SK-N-SH treated with all-trans-retinoic acid at 6 μM for 48 hours (cell line): ENCODE results near the gene AP1AR.

Experiments
- ATAC-seq: fragments of 200-7000 bp; cut with Tn5 transposase; 3 replicates; pipeline ENCODE4 v1.9.1; 2020; ENCODE audit warnings: mild to moderate bottlenecking, moderate library complexity
- ARNTL ChIP-seq: fragments of 450-650 bp; formaldehyde crosslinking; IDR thresholded peaks from 2 replicates; pipeline ENCODE4 v1.5.0; 2020; ENCODE audit warnings: low read depth, mild to moderate bottlenecking, moderate library complexity, borderline replicate concordance
- ESRRG ChIP-seq: fragments of 250-450 bp; sonication (Bioruptor Pico); IDR thresholded peaks from 2 replicates; pipeline ENCODE4 v1.6.1; 2021; ENCODE audit warnings: mild to moderate bottlenecking
- GLIS3 ChIP-seq: fragments of 250-450 bp; sonication (Bioruptor Pico); IDR thresholded peaks from 2 replicates; pipeline ENCODE4 v1.5.0; 2020; ENCODE audit warnings: mild to moderate bottlenecking, moderate library complexity
- ISL1 ChIP-seq: fragments of 250-450 bp; sonication (Bioruptor Pico); IDR thresholded peaks from 2 replicates; pipeline ENCODE4 v2.1.2; 2022; ENCODE audit warnings: mild to moderate bottlenecking, moderate library complexity
- OSR1 ChIP-seq: fragments of 250-450 bp; sonication (Bioruptor Pico); IDR thresholded peaks from 2 replicates; pipeline ENCODE4 v1.8.0; 2022; ENCODE audit warnings: moderate library complexity, mild to moderate bottlenecking, inconsistent platforms
- PPARA ChIP-seq: fragments of 250-450 bp; sonication (Bioruptor Pico); IDR thresholded peaks from 2 replicates; pipeline ENCODE4 v1.5.0; 2020; ENCODE audit warnings: mild to moderate bottlenecking, borderline replicate concordance
- RARB ChIP-seq: fragments of 250-450 bp; sonication (Bioruptor Pico); IDR thresholded peaks from 2 replicates; pipeline ENCODE4 v1.8.0; 2021; ENCODE audit warnings: mild to moderate bottlenecking, moderate library complexity
- SNAI2 ChIP-seq: fragments of 250-450 bp; sonication (Bioruptor Pico); IDR thresholded peaks from 2 replicates; pipeline ENCODE4 v1.5.0; 2020; ENCODE audit warnings: mild to moderate bottlenecking, moderate library complexity
- TCF4 ChIP-seq: fragments of 250-450 bp; sonication (Bioruptor Pico); IDR thresholded peaks from 2 replicates; pipeline ENCODE4 v1.8.0; 2021; ENCODE audit warnings: mild to moderate bottlenecking, moderate library complexity, borderline replicate concordance
- TOX ChIP-seq: fragments of 250-450 bp; sonication (Bioruptor Pico); IDR thresholded peaks from 2 replicates; pipeline ENCODE4 v1.8.0; 2021; ENCODE audit warnings: mild to moderate bottlenecking, moderate library complexity, borderline replicate concordance
- ZC3H10 ChIP-seq: fragments of 250-450 bp; sonication (Bioruptor Pico); IDR thresholded peaks from 2 replicates; pipeline ENCODE4 v1.5.1; 2021; ENCODE audit warnings: mild to moderate bottlenecking, moderate library complexity
- ZFP3 ChIP-seq: fragments of 250-450 bp; sonication (Bioruptor Pico); IDR thresholded peaks from 2 replicates; pipeline ENCODE4 v1.5.0; 2020; ENCODE audit warnings: mild to moderate bottlenecking, moderate library complexity
- ZFP30 ChIP-seq: fragments of 450-650 bp; formaldehyde crosslinking; IDR thresholded peaks from 2 replicates; pipeline ENCODE4 v1.5.0; 2022; ENCODE audit warnings: mild to moderate bottlenecking, moderate library complexity
- ZNF565 ChIP-seq: fragments of 450-650 bp; formaldehyde crosslinking; conservative IDR thresholded peaks from 2 replicates; pipeline ENCODE4 v1.5.0; 2020; ENCODE audit warnings: low read depth, mild to moderate bottlenecking, moderate library complexity
- ZNF70 ChIP-seq: fragments of 450-650 bp; formaldehyde crosslinking; IDR thresholded peaks from 2 replicates; pipeline ENCODE4 v1.5.0; 2020; ENCODE audit warnings: mild to moderate bottlenecking, moderate library complexity
- ZNF8 ChIP-seq: fragments of 450-650 bp; formaldehyde crosslinking; IDR thresholded peaks from 2 replicates; pipeline ENCODE4 v1.5.0; 2020; ENCODE audit warnings: mild to moderate bottlenecking, moderate library complexity
- TF ChIP-seq, protein P1 (sequence below): fragments of 250-450 bp; sonication (Bioruptor Pico); IDR thresholded peaks from 2 replicates; pipeline ENCODE4 v1.5.1; 2020; ENCODE audit warnings: low read depth, mild to moderate bottlenecking, moderate library complexity
- TF ChIP-seq, protein P2 (sequence below): fragments of 250-450 bp; sonication (Bioruptor Pico); IDR thresholded peaks from 2 replicates; pipeline ENCODE4 v1.5.1; 2021; ENCODE audit warnings: mild to moderate bottlenecking, moderate library complexity
- TF ChIP-seq, protein P3 (sequence below): fragments of 250-450 bp; sonication (Bioruptor Pico); IDR thresholded peaks from 2 replicates; pipeline ENCODE4 v1.8.0; 2021; ENCODE audit warnings: low read depth, mild to moderate bottlenecking, moderate library complexity, borderline replicate concordance
- TF ChIP-seq, protein P4 (sequence below): fragments of 250-450 bp; sonication (Bioruptor Pico); IDR thresholded peaks from 2 replicates; pipeline ENCODE4 v1.5.0; 2020; ENCODE audit warnings: mild to moderate bottlenecking, moderate library complexity

Gene AP1AR

DNA sequence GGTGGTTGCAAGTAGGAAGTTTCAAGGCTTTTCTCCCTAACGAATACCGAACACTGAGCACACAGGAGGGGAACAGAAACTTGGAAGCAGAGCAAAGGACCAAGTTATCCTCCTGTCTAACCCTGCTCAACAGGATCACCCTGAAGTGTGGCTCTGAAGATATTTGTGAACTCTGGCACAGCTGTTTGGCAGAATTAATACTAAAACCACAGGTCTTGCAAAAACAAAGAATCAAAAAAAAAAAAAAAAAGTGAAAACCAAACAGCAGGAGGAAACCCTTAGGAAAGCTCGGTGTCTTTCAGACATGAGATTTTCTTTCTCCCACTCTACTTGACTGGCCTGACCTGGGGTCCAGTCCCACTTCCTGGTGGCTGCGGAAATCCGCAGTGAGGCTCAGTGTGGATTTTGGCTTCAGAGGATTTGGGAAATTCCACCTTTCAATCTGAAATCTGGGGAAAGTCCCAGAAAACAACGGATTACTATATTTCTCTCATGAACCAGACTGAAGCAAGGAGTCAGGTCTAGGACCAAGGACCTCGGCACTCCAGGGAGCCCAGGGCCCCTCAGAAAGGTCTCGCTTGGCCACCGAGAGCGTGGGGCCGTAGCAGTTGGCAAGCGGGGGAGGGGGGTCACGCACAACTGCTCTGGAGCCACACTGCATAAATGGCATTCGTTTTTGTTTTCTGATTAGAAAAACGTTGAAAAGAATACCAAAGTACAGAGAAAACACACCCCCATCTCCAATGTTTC lies 53.2 kb downstream of the AP1AR start:
- peak; percentile 55 for ATAC-seq
- TF ChIP-seq RARB (CRISPR knock-in tag) (no peak), ZC3H10 (CRISPR knock-in tag) (no peak), ESRRG (CRISPR knock-in tag) (no peak), GLIS3 (no peak), ZNF8 (CRISPR knock-in tag) (no peak), SNAI2 (CRISPR knock-in tag) (no peak), TOX (CRISPR knock-in tag) (no peak), ARNTL (CRISPR knock-in tag) (no peak), TCF4 (CRISPR knock-in tag) (no peak), OSR1 (CRISPR knock-in tag) (no peak), ZNF70 (CRISPR knock-in tag) (no peak)
- TF ChIP-seq, protein P1, sequence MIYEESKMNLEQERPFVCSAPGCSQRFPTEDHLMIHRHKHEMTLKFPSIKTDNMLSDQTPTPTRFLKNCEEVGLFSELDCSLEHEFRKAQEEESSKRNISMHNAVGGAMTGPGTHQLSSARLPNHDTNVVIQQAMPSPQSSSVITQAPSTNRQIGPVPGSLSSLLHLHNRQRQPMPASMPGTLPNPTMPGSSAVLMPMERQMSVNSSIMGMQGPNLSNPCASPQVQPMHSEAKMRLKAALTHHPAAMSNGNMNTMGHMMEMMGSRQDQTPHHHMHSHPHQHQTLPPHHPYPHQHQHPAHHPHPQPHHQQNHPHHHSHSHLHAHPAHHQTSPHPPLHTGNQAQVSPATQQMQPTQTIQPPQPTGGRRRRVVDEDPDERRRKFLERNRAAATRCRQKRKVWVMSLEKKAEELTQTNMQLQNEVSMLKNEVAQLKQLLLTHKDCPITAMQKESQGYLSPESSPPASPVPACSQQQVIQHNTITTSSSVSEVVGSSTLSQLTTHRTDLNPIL (CRISPR knock-in tag): no peak

DNA sequence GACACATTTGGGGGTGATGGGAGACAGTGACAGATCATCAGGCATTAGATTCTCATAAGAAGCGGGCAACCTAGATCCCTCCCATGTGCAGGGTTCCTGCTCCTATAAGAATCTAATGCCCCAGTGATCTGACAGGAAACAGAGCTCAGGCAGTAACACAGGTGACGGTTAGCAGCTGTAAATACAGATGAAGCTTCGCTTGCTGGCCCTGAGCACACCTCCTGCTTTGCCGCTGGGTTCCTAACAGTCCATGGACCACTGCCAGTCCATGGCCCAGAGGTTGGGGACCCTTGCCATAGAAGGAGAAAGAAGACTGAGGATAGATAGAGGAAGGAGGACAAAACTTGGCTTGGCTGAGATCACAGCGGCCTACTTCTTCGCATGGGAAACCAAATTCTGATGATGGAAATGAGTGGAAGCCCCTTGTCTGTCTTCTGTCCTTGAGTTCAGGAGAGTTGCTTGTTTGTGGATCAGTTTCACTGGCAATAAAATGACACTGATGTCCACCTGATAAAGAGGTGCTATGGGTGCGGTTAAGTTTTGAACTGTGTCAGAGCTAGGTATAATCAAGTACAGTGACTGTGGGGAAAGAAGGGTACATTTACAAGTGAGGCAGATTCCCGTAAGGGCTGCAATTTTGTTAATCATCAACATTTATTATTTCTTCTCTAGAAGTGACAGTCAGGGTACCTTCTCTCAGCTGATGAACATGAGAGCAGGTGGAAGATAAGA lies 55.8 kb downstream of the AP1AR start:
- TF ChIP-seq ZFP3 (CRISPR knock-in tag) (no peak), SNAI2 (CRISPR knock-in tag) (no peak), ZC3H10 (CRISPR knock-in tag) (no peak), TCF4 (CRISPR knock-in tag) (no peak), GLIS3 (no peak), TOX (CRISPR knock-in tag) (no peak), RARB (CRISPR knock-in tag) (no peak), ARNTL (CRISPR knock-in tag) (no peak), PPARA (no peak), ZNF8 (CRISPR knock-in tag) (no peak), ZFP30 (no peak), ZNF565 (CRISPR knock-in tag) (no peak), ISL1 (no peak), ESRRG (CRISPR knock-in tag) (no peak), ZNF70 (CRISPR knock-in tag) (no peak)
- TF ChIP-seq, protein P1 (CRISPR knock-in tag): no peak
- TF ChIP-seq, protein P2, sequence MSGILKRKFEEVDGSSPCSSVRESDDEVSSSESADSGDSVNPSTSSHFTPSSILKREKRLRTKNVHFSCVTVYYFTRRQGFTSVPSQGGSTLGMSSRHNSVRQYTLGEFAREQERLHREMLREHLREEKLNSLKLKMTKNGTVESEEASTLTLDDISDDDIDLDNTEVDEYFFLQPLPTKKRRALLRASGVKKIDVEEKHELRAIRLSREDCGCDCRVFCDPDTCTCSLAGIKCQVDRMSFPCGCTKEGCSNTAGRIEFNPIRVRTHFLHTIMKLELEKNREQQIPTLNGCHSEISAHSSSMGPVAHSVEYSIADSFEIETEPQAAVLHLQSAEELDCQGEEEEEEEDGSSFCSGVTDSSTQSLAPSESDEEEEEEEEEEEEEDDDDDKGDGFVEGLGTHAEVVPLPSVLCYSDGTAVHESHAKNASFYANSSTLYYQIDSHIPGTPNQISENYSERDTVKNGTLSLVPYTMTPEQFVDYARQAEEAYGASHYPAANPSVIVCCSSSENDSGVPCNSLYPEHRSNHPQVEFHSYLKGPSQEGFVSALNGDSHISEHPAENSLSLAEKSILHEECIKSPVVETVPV (CRISPR knock-in tag): no peak
- TF ChIP-seq, protein P3, sequence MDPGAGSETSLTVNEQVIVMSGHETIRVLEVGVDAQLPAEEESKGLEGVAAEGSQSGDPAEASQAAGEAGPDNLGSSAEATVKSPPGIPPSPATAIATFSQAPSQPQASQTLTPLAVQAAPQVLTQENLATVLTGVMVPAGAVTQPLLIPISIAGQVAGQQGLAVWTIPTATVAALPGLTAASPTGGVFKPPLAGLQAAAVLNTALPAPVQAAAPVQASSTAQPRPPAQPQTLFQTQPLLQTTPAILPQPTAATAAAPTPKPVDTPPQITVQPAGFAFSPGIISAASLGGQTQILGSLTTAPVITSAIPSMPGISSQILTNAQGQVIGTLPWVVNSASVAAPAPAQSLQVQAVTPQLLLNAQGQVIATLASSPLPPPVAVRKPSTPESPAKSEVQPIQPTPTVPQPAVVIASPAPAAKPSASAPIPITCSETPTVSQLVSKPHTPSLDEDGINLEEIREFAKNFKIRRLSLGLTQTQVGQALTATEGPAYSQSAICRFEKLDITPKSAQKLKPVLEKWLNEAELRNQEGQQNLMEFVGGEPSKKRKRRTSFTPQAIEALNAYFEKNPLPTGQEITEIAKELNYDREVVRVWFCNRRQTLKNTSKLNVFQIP (CRISPR knock-in tag): no peak
- TF ChIP-seq, protein P4, sequence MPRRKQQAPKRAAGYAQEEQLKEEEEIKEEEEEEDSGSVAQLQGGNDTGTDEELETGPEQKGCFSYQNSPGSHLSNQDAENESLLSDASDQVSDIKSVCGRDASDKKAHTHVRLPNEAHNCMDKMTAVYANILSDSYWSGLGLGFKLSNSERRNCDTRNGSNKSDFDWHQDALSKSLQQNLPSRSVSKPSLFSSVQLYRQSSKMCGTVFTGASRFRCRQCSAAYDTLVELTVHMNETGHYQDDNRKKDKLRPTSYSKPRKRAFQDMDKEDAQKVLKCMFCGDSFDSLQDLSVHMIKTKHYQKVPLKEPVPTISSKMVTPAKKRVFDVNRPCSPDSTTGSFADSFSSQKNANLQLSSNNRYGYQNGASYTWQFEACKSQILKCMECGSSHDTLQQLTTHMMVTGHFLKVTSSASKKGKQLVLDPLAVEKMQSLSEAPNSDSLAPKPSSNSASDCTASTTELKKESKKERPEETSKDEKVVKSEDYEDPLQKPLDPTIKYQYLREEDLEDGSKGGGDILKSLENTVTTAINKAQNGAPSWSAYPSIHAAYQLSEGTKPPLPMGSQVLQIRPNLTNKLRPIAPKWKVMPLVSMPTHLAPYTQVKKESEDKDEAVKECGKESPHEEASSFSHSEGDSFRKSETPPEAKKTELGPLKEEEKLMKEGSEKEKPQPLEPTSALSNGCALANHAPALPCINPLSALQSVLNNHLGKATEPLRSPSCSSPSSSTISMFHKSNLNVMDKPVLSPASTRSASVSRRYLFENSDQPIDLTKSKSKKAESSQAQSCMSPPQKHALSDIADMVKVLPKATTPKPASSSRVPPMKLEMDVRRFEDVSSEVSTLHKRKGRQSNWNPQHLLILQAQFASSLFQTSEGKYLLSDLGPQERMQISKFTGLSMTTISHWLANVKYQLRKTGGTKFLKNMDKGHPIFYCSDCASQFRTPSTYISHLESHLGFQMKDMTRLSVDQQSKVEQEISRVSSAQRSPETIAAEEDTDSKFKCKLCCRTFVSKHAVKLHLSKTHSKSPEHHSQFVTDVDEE (CRISPR knock-in tag): no peak
- ATAC-seq: no peak
